HG03280 (cell line): ENCODE results near the gene PSPN.
A peak's percentile ranks its signal among the peaks of the same experiment; 100 is the strongest.

Source experiments
- ATAC-seq: cut with Tn5 transposase; IDR thresholded peaks from one replicate; pipeline ENCODE4 v1.9.1; 2021; ENCODE audit warnings: mild to moderate bottlenecking, moderate library complexity; ENCODE audit not compliant: unreplicated experiment

The PSPN gene

GRCh38 chr19:6375411-6376010 is at the start of gene PSPN:
PSPN (minus strand) TSS chr19:6375933; CDS start chr19:6375849, 84 bp downstream.
- ATAC-seq = no peak

- peak; percentile 80 for ATAC-seq
Measured at GRCh38 chr19:6424939-6425731, 49.4 kb upstream of the PSPN start.

- no peak for ATAC-seq
Measured at GRCh38 chr19:6424195-6424938, 48.6 kb upstream of the PSPN start, which contains the start of gene KHSRP. KHSRP (minus strand) TSS chr19:6424811; CDS start chr19:6424701, 110 bp downstream.

GRCh38 chr19:6423499-6424194 is 47.9 kb upstream of the PSPN start:
- ATAC-seq = no peak

- no peak for ATAC-seq
Measured at GRCh38 chr19:6421075-6422014, 45.6 kb upstream of the PSPN start.

- no peak for ATAC-seq
Measured at GRCh38 chr19:6418562-6418932, 42.8 kb upstream of the PSPN start.

GRCh38 chr19:6417713-6418561 is 42.2 kb upstream of the PSPN start:
- ATAC-seq = no peak

GRCh38 chr19:6416658-6417405 is 41.1 kb upstream of the PSPN start:
- no peak for ATAC-seq

GRCh38 chr19:6415591-6416190 is 40.0 kb upstream of the PSPN start:
- ATAC-seq = no peak

- no peak for ATAC-seq
Measured at GRCh38 chr19:6414793-6415590, 39.3 kb upstream of the PSPN start.

- ATAC-seq = no peak
Measured at GRCh38 chr19:6413721-6414643, 38.2 kb upstream of the PSPN start.

- no peak for ATAC-seq
Measured at GRCh38 chr19:6413291-6413690, 37.6 kb upstream of the PSPN start.

GRCh38 chr19:6412447-6413091 is 36.8 kb upstream of the PSPN start:
- no peak for ATAC-seq

GRCh38 chr19:6412061-6412446 is 36.3 kb upstream of the PSPN start:
- ATAC-seq = no peak

- no peak for ATAC-seq
Measured at GRCh38 chr19:6409346-6409745, 33.6 kb upstream of the PSPN start.

- no peak for ATAC-seq
Measured at GRCh38 chr19:6406401-6406800, 30.7 kb upstream of the PSPN start.
